ENCODE results near the gene ARID2. TPM values are rescaled to one million over a fixed set of nuclear protein-coding genes. Genes with fewer than 3 reads are reported as not detected.

ARID2 gene
- total RNA-seq, 2 donors from 2014 or later: 30.5 to 36.2 TPM

DNA sequence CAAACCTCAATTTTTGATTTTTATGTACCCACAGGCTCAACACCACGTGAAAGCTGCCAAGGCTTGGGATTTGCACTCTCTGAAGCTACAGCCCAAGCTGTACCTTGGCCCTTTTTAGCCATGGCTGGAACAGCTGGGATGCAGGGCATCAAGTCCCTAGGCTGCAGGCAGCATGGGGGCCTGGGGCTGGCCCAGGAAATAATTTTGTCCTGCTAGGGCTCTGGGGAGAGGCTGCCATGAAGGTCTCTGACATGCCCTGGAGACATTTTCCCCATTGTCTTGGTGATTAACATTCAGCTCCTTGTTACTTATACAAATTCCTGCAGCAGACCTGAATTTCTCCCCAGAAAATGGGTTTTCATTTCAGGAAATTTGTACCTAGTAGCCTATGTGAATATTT lies 157.2 kb downstream of the ARID2 start:
- DNase-seq (ENCODE audit: low spot score) (no peak), ATAC-seq (ENCODE audit: insufficient number of reproducible peaks, low FRiP score, low read depth) (no peak)
- Histone ChIP-seq H3K4me3 (no peak overlapping the region), H3K27ac (no peak overlapping the region), H3K4me1 (ENCODE audit: control insufficient read depth in 1 of 2, low read depth in 2 of 2) (no peaks in the 10 kb centered on the region), H3K36me3 (peaks cover 6% of the 10 kb centered on the region), H3K9me3 (no peaks in the 10 kb centered on the region), H3K27me3 (replicated peaks; ENCODE audit: insufficient read depth) (no peaks in the 10 kb centered on the region)
- TF ChIP-seq, protein P1, sequence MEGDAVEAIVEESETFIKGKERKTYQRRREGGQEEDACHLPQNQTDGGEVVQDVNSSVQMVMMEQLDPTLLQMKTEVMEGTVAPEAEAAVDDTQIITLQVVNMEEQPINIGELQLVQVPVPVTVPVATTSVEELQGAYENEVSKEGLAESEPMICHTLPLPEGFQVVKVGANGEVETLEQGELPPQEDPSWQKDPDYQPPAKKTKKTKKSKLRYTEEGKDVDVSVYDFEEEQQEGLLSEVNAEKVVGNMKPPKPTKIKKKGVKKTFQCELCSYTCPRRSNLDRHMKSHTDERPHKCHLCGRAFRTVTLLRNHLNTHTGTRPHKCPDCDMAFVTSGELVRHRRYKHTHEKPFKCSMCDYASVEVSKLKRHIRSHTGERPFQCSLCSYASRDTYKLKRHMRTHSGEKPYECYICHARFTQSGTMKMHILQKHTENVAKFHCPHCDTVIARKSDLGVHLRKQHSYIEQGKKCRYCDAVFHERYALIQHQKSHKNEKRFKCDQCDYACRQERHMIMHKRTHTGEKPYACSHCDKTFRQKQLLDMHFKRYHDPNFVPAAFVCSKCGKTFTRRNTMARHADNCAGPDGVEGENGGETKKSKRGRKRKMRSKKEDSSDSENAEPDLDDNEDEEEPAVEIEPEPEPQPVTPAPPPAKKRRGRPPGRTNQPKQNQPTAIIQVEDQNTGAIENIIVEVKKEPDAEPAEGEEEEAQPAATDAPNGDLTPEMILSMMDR (IDR thresholded peaks at IDR 0.05): no peak

DNA sequence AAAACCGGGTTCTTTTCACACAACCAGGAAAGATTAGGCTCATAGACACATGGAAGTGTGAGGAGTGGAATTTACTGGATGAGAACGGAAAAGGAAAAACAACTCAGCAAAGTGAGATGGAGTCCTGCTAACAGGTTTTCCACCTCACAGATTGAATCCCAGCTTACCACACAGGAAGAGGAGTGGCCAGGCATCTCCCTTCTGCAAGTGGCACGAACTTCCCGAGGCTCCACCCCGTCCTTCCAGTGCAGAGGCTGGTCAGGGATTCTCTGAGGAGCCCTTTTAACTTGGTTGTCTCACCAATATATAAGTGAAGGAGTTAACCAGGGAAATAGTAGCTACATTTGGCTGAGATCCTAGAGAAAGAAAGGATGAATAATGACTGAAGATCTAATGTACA lies 158.0 kb downstream of the ARID2 start:
- Histone ChIP-seq H3K27me3 (replicated peaks; ENCODE audit: insufficient read depth) (no peaks in the 10 kb centered on the region), H3K36me3 (peaks cover 6% of the 10 kb centered on the region), H3K4me3 (no peak overlapping the region), H3K4me1 (ENCODE audit: control insufficient read depth in 1 of 2, low read depth in 2 of 2) (no peaks in the 10 kb centered on the region), H3K27ac (no peak overlapping the region), H3K9me3 (no peaks in the 10 kb centered on the region)
- TF ChIP-seq, protein P1 (IDR thresholded peaks at IDR 0.05): no peak
- DNase-seq (ENCODE audit: low spot score) (no peak), ATAC-seq (ENCODE audit: insufficient number of reproducible peaks, low FRiP score, low read depth) (no peak)

DNA sequence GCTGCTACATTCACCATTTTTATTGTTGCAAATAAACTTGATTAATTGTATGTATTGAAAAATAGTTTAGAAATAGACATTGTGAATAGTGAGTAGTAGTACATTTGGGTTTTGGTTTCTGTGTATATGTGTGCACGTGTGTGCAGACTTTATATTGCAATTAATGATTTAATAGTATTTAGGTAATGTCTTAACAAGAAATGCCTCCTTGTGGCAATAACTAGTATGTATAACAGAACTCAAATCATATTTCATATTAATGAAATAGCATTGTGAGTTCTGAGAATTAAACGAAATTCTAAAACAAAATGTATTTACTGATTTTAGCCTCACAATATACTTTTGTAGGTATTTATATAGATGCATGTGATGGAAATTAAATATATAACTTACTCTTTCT lies 160.8 kb downstream of the ARID2 start:
- TF ChIP-seq, protein P1 (IDR thresholded peaks at IDR 0.05): no peak
- no peak overlapping the region for H3K4me3 ChIP-seq
- no peak for DNase-seq (ENCODE audit: low spot score)
- no peak overlapping the region for H3K27ac ChIP-seq
- H3K27me3 ChIP-seq (replicated peaks; ENCODE audit: insufficient read depth): no peaks in the 10 kb centered on the region
- no peaks in the 10 kb centered on the region for H3K4me1 ChIP-seq (ENCODE audit: control insufficient read depth in 1 of 2, low read depth in 2 of 2)
- no peaks in the 10 kb centered on the region for H3K9me3 ChIP-seq
- H3K36me3 ChIP-seq: peaks cover 9% of the 10 kb centered on the region
- ATAC-seq (ENCODE audit: insufficient number of reproducible peaks, low FRiP score, low read depth): no peak

DNA sequence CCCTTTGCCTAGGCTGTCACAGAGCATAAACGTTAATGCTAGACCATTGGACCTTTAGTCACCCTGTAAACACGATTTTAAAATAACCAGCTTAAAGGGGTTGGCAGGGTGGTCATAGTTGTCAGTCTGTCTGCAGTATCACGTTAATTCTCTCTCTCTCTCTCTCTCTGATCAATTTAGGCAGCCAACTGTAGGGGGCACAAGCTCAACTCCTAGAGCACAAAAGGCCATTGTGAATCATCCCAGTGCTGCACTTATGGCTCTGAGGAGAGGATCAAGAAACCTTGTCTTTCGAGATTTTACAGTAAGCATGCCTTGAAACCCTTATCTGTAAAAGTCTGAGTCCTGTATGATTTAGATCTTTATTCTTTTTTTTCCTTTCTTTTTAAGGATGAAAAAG lies 163.7 kb downstream of the ARID2 start:
- Histone ChIP-seq H3K4me1 (ENCODE audit: control insufficient read depth in 1 of 2, low read depth in 2 of 2) (no peaks in the 10 kb centered on the region), H3K27me3 (replicated peaks; ENCODE audit: insufficient read depth) (no peaks in the 10 kb centered on the region), H3K9me3 (no peaks in the 10 kb centered on the region), H3K4me3 (no peak overlapping the region), H3K27ac (no peak overlapping the region), H3K36me3 (peaks cover 22% of the 10 kb centered on the region)
- ATAC-seq (ENCODE audit: insufficient number of reproducible peaks, low FRiP score, low read depth): no peak
- TF ChIP-seq, protein P1 (IDR thresholded peaks at IDR 0.05): no peak
- DNase-seq (ENCODE audit: low spot score): no peak

DNA sequence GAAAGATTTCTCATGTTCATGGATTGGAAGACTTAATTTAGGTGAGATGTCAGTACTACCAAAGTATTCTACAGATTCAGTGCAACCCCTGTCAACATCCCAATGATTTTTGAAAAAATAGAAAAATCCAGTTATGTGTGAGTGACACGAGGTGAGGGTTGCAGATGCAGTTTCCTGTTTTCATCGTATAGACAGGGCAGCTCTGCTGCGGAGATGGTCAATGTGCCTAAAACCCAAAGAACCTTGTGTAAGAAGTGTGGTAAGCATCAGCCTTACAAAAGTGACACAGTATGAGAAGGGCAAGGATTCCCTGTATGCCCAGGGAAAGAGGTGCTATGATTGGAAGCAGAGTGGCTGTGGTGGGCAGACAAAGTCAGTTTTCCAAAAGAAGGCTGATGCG lies 166.5 kb downstream of the ARID2 start:
- H3K27me3 ChIP-seq (replicated peaks; ENCODE audit: insufficient read depth): no peaks in the 10 kb centered on the region
- no peak overlapping the region for H3K4me3 ChIP-seq
- peaks cover 22% of the 10 kb centered on the region for H3K36me3 ChIP-seq
- TF ChIP-seq, protein P1 (IDR thresholded peaks at IDR 0.05): no peak
- no peak for ATAC-seq (ENCODE audit: insufficient number of reproducible peaks, low FRiP score, low read depth)
- no peak for DNase-seq (ENCODE audit: low spot score)
- no peaks in the 10 kb centered on the region for H3K4me1 ChIP-seq (ENCODE audit: control insufficient read depth in 1 of 2, low read depth in 2 of 2)
- H3K27ac ChIP-seq: no peak overlapping the region
- no peaks in the 10 kb centered on the region for H3K9me3 ChIP-seq
